Measurements from ENCODE around the gene P3H4. TPM values are rescaled to one million over a fixed set of nuclear protein-coding genes. Genes with fewer than 3 reads are reported as not detected.
A peak's percentile ranks its signal among the peaks of the same experiment; 100 is the strongest.
"Not testable (repeated sequence)": the region's sequence is repeated elsewhere in the genome, so short reads cannot be mapped to it uniquely, and the experiment has no call there.

Gene P3H4
- total RNA-seq, result 31.8 TPM

- Histone ChIP-seq H3K4me3 (ENCODE audit: low read length in 3 of 3) (peak within 1 kb of the TSS; percentile 64 to 77 (median 77)), H3K9ac (ENCODE audit: low read depth in 1 of 3, low read length in 3 of 3) (peak within 1 kb of the TSS; percentile 43 to 82 (median 54)), H3K36me3 (ENCODE audit: control insufficient read depth in 3 of 3, insufficient read depth in 3 of 3, low read length in 3 of 3) (peaks cover 0 to under 1% (median 0%) of the 10 kb centered on the region in 3 donors), H3K4me1 (ENCODE audit: control insufficient read depth in 3 of 3, insufficient read depth in 3 of 3, low read length in 3 of 3) (peaks cover 10 to 19% (median 19%) of the 10 kb centered on the region in 3 donors), H3K27me3 (ENCODE audit: control insufficient read depth in 3 of 3, insufficient read depth in 3 of 3, low read length in 3 of 3) (peaks cover 0 to 3% (median 0%) of the 10 kb centered on the region in 3 donors), H3K9me3 (ENCODE audit: control insufficient read depth in 3 of 3, low read length in 3 of 3) (no peaks in the 10 kb centered on the region), H3K27ac (ENCODE audit: low read depth, low read length) (no peak within 1 kb of the TSS)
These were observed at the start of gene P3H4 for GRCh38 chr17:41811549-41812380. TSS of gene P3H4 (minus strand) at chr17:41811949. CDS start at chr17:41811915, 34 bp downstream.

- Histone ChIP-seq H3K27ac (ENCODE audit: low read depth, low read length) (no peak overlapping the region), H3K9me3 (ENCODE audit: control insufficient read depth in 3 of 3, low read length in 3 of 3) (no peaks in the 10 kb centered on the region), H3K4me3 (ENCODE audit: low read length in 3 of 3) (no peak overlapping the region), H3K36me3 (ENCODE audit: control insufficient read depth in 3 of 3, insufficient read depth in 3 of 3, low read length in 3 of 3) (peaks cover 0 to 2% (median 0%) of the 10 kb centered on the region in 3 donors), H3K27me3 (ENCODE audit: control insufficient read depth in 3 of 3, insufficient read depth in 3 of 3, low read length in 3 of 3) (no peaks in the 10 kb centered on the region), H3K4me1 (ENCODE audit: control insufficient read depth in 3 of 3, insufficient read depth in 3 of 3, low read length in 3 of 3) (peaks cover 18 to 25% (median 20%) of the 10 kb centered on the region in 3 donors), H3K9ac (ENCODE audit: low read depth in 1 of 3, low read length in 3 of 3) (peak overlapping the region in 1 of 3 donors; percentile 51)
These were observed 48.6 kb upstream of the P3H4 start for GRCh38 chr17:41860254-41860931.

DNA sequence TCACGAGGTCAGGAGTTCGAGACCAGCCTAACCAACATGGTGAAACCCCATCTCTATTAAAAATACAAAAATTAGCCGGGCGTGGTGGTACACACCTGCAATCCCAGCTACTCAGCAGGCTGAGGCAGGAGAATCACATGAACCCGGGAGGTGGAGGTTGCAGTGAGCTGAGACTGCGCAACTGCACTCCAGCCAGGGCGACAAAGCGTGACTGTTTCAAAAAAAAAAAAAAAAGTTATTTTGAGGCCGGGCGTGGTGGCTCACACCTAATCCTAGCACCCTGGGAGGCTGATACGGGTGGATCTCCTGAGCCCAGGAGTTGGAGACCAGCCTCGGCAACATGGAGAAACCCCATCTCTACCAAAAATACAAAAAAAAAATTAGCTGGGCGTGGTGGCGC is 39.6 kb upstream of the P3H4 start:
- H3K27ac ChIP-seq (ENCODE audit: low read depth, low read length); H3K9ac ChIP-seq (ENCODE audit: low read depth in 1 of 3, low read length in 3 of 3); H3K27me3 ChIP-seq (ENCODE audit: control insufficient read depth in 3 of 3, insufficient read depth in 3 of 3, low read length in 3 of 3): not testable (repeated sequence)

GRCh38 chr17:41849251-41849990 is 37.7 kb upstream of the P3H4 start:
- no peaks in the 10 kb centered on the region for H3K27me3 ChIP-seq (ENCODE audit: control insufficient read depth in 3 of 3, insufficient read depth in 3 of 3, low read length in 3 of 3)
- peaks cover 4 to 17% (median 14%) of the 10 kb centered on the region in 3 donors for H3K36me3 ChIP-seq (ENCODE audit: control insufficient read depth in 3 of 3, insufficient read depth in 3 of 3, low read length in 3 of 3)
- H3K27ac ChIP-seq (ENCODE audit: low read depth, low read length), result no peak overlapping the region
- H3K4me3 ChIP-seq (ENCODE audit: low read length in 3 of 3), result no peak overlapping the region
- H3K9ac ChIP-seq (ENCODE audit: low read depth in 1 of 3, low read length in 3 of 3), result no peak overlapping the region
- no peaks in the 10 kb centered on the region for H3K9me3 ChIP-seq (ENCODE audit: control insufficient read depth in 3 of 3, low read length in 3 of 3)
- no peaks in the 10 kb centered on the region for H3K4me1 ChIP-seq (ENCODE audit: control insufficient read depth in 3 of 3, insufficient read depth in 3 of 3, low read length in 3 of 3)

More for the DNA sequence above, 39.6 kb upstream of the P3H4 start:
- not testable (repeated sequence) for H3K9me3 ChIP-seq (ENCODE audit: control insufficient read depth in 3 of 3, low read length in 3 of 3); H3K4me1 ChIP-seq (ENCODE audit: control insufficient read depth in 3 of 3, insufficient read depth in 3 of 3, low read length in 3 of 3); H3K4me3 ChIP-seq (ENCODE audit: low read length in 3 of 3)
- peaks cover 5 to 21% (median 19%) of the 10 kb centered on the region in 3 donors for H3K36me3 ChIP-seq (ENCODE audit: control insufficient read depth in 3 of 3, insufficient read depth in 3 of 3, low read length in 3 of 3)

DNA sequence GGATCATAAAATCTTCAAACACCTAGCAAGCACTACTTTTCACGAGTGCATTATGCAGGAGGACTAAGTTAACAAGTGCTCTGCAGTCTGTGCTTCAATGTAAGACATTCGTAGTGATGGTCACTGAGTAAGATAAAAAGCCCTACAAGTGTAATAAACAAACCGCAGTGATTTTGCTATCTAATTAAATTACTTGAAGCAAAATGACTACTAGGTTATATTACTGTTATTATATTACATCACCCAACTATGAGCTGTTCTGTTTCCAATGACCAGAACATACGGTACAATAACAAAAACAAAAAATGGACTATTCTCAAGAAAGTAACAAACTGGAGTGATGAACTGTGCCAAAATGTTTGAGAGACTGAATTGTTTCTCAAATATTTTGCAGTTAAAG is 37.0 kb upstream of the P3H4 start:
- Histone ChIP-seq H3K36me3 (ENCODE audit: control insufficient read depth in 3 of 3, insufficient read depth in 3 of 3, low read length in 3 of 3) (peaks cover 3 to 11% (median 7%) of the 10 kb centered on the region in 3 donors), H3K9me3 (ENCODE audit: control insufficient read depth in 3 of 3, low read length in 3 of 3) (no peaks in the 10 kb centered on the region), H3K27ac (ENCODE audit: low read depth, low read length) (no peak overlapping the region), H3K4me3 (ENCODE audit: low read length in 3 of 3) (no peak overlapping the region), H3K4me1 (ENCODE audit: control insufficient read depth in 3 of 3, insufficient read depth in 3 of 3, low read length in 3 of 3) (no peaks in the 10 kb centered on the region), H3K27me3 (ENCODE audit: control insufficient read depth in 3 of 3, insufficient read depth in 3 of 3, low read length in 3 of 3) (no peaks in the 10 kb centered on the region), H3K9ac (ENCODE audit: low read depth in 1 of 3, low read length in 3 of 3) (no peak overlapping the region)

DNA sequence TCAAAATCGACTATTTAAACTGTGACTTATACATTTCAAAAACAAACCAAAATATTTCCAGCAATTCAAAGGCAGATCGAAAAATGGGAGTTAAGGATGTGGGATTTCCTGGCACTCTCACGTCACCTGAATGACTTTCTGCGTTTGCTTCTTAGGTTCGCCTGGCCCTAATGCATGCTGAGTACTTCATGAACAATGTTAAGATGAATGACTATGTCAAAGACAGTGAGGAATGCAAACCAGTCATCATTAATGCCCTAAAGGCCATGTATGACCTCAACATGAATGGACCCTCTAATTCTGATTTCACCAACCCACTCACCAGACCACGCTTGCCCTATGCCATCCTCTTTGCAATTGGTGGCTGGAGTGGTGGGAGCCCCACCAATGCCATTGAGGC is 33.2 kb upstream of the P3H4 start:
- no peak overlapping the region for H3K4me3 ChIP-seq (ENCODE audit: low read length in 3 of 3)

DNA sequence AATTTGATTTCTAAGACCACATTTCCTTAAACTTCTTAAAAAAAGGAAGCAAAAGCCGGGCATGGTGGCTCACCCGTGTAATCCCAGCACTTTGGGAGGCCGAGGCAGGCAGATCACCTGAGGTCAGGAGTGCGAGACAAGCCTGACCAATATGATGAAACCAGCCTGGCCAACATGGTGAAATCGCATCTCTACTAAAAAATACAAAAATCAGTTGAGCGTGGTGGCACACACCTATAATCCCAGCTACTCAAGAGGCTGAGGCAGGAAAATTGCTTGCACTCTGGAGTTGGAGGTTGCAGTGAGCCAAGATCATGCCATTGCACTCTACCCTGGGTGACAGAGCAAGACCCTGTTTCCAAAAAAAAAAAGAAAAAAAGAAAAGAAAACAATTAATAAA is 29.0 kb upstream of the P3H4 start:
- not testable (repeated sequence) for H3K36me3 ChIP-seq (ENCODE audit: control insufficient read depth in 3 of 3, insufficient read depth in 3 of 3, low read length in 3 of 3); H3K9ac ChIP-seq (ENCODE audit: low read depth in 1 of 3, low read length in 3 of 3); H3K4me1 ChIP-seq (ENCODE audit: control insufficient read depth in 3 of 3, insufficient read depth in 3 of 3, low read length in 3 of 3); H3K27me3 ChIP-seq (ENCODE audit: control insufficient read depth in 3 of 3, insufficient read depth in 3 of 3, low read length in 3 of 3); H3K4me3 ChIP-seq (ENCODE audit: low read length in 3 of 3); H3K9me3 ChIP-seq (ENCODE audit: control insufficient read depth in 3 of 3, low read length in 3 of 3); H3K27ac ChIP-seq (ENCODE audit: low read depth, low read length)

More for the DNA sequence above, 33.2 kb upstream of the P3H4 start:
- Histone ChIP-seq H3K36me3 (ENCODE audit: control insufficient read depth in 3 of 3, insufficient read depth in 3 of 3, low read length in 3 of 3) (peaks cover 0 to 5% (median 5%) of the 10 kb centered on the region in 3 donors), H3K27ac (ENCODE audit: low read depth, low read length) (no peak overlapping the region), H3K9ac (ENCODE audit: low read depth in 1 of 3, low read length in 3 of 3) (no peak overlapping the region), H3K9me3 (ENCODE audit: control insufficient read depth in 3 of 3, low read length in 3 of 3) (no peaks in the 10 kb centered on the region), H3K4me1 (ENCODE audit: control insufficient read depth in 3 of 3, insufficient read depth in 3 of 3, low read length in 3 of 3) (no peaks in the 10 kb centered on the region), H3K27me3 (ENCODE audit: control insufficient read depth in 3 of 3, insufficient read depth in 3 of 3, low read length in 3 of 3) (no peaks in the 10 kb centered on the region)

DNA sequence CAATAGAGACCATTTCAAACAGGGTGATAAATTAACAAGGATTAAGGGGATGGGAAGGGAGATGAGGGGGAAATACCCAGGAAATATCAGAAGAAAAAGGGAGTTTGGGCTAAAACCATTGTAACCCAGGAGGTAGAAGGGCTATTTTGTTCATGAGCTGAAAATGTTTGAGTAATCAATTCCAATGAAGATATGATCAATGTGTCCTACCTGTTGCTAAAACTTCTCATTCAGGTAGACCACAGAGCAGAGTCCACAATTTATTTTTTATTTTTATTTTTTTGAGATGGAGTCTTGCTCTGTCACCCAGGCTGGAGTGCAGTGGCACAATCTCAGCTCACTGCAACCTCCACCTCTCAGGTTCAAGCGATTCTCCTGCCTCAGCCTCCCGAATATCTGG is 27.7 kb upstream of the P3H4 start:
- not testable (repeated sequence) for H3K36me3 ChIP-seq (ENCODE audit: control insufficient read depth in 3 of 3, insufficient read depth in 3 of 3, low read length in 3 of 3); H3K27ac ChIP-seq (ENCODE audit: low read depth, low read length); H3K27me3 ChIP-seq (ENCODE audit: control insufficient read depth in 3 of 3, insufficient read depth in 3 of 3, low read length in 3 of 3); H3K9me3 ChIP-seq (ENCODE audit: control insufficient read depth in 3 of 3, low read length in 3 of 3); H3K4me3 ChIP-seq (ENCODE audit: low read length in 3 of 3); H3K9ac ChIP-seq (ENCODE audit: low read depth in 1 of 3, low read length in 3 of 3)
- peaks cover 7 to 14% (median 11%) of the 10 kb centered on the region in 3 donors for H3K4me1 ChIP-seq (ENCODE audit: control insufficient read depth in 3 of 3, insufficient read depth in 3 of 3, low read length in 3 of 3)

DNA sequence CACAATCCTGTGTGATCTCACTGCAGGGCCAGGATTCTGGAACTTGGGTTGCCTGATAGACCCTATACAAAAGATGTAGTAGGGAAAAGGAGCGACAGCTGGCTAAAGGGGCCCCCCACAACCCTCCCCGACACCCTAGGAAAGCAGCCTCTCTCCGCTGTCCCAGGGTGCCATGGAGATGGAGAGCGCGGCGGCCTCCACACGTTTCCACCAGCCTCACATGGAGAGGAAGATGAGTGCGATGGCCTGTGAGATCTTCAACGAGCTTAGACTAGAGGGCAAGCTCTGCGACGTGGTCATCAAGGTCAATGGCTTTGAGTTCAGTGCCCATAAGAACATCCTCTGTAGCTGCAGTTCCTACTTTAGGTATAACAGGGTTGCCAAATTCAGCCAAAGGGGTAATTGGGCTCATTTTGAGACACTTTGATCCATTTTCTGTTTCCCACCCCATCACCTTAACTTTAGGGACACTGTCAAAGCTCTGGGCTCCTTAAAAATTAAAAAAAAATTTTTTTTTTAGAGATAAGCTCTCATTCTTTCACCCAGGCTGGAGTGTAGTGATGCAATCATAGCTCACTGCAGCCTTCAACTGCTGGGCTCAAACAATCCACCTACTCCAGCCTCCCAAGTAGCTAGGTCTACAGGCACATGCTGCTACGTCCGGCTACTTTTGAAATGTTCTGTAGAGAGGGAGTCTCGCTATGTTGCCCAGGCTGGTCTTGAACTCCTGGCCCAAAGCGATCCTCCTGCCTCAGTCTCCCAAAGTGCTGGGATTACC is 26.2 kb upstream of the P3H4 start, which contains the start of gene KLHL10:
Gene KLHL10, plus strand, starts transcription at position 65 of the 778 bp plus-strand sequence. Its CDS starts 108 bp downstream, at position 173.
- H3K9ac ChIP-seq (ENCODE audit: low read depth in 1 of 3, low read length in 3 of 3), result peak within 1 kb of the TSS in 2 of 3 donors; percentile 54 to 74
- peak within 1 kb of the TSS in 1 of 3 donors; percentile 80 for H3K4me3 ChIP-seq (ENCODE audit: low read length in 3 of 3)
- no peak within 1 kb of the TSS for H3K27ac ChIP-seq (ENCODE audit: low read depth, low read length)
- H3K27me3 ChIP-seq (ENCODE audit: control insufficient read depth in 3 of 3, insufficient read depth in 3 of 3, low read length in 3 of 3), result no peaks in the 10 kb centered on the region
- peaks cover 7 to 14% (median 11%) of the 10 kb centered on the region in 3 donors for H3K4me1 ChIP-seq (ENCODE audit: control insufficient read depth in 3 of 3, insufficient read depth in 3 of 3, low read length in 3 of 3)
- H3K36me3 ChIP-seq (ENCODE audit: control insufficient read depth in 3 of 3, insufficient read depth in 3 of 3, low read length in 3 of 3), result peaks cover 0 to 3% (median 0%) of the 10 kb centered on the region in 3 donors
- H3K9me3 ChIP-seq (ENCODE audit: control insufficient read depth in 3 of 3, low read length in 3 of 3), result no peaks in the 10 kb centered on the region
